PC-9 (cell line): ENCODE data around the gene SMCHD1. TPM values are rescaled to one million over a fixed set of nuclear protein-coding genes. Genes with fewer than 3 reads are reported as not detected.

ENCODE experiments used
- BruUV-seq: library from RNA; stranded (reverse); fragments of 400-500 nt; replicated peaks from 2 replicates; lab custom pipeline; 2021; lab: Mats Ljungman, UMichigan
- CTCF ChIA-PET: fragments of 300-600 bp; sonication (Branson Sonifier 250); formaldehyde crosslinking; loops from one replicate; lab custom pipeline; 2022; ENCODE audit warnings: antibody characterized with exemption; lab: Charles Lee
- POLR2A ChIA-PET: fragments of 300-600 bp; sonication (Branson Sonifier 250); formaldehyde crosslinking; loops from one replicate; lab custom pipeline; 2022; ENCODE audit warnings: antibody characterized with exemption; ENCODE audit not compliant: unreplicated experiment; lab: Charles Lee
- DNase-seq, 2 experiments: peaks; one replicate each; pipeline versions ENCODE4 v3.0.0 to v3.0.0-alpha.2; 2015 to 2022; ENCODE audit warnings: mixed read lengths in 1 of 2
- H2AFZ ChIP-seq: fragments of 200-600 bp; sonication (generic); 2 replicates; pipeline ENCODE4 v1.8.1; 2017; ENCODE audit warnings: antibody characterized with exemption
- H3F3A ChIP-seq: fragments of 200-600 bp; sonication (generic); 2 replicates; pipeline ENCODE4 v1.8.1; 2017; ENCODE audit warnings: antibody characterized with exemption, mild to moderate bottlenecking, low read depth; ENCODE audit not compliant: insufficient read depth
- H3K27ac ChIP-seq: fragments of 200-600 bp; sonication (generic); 2 replicates; pipeline ENCODE4 v1.6.1; 2016; ENCODE audit warnings: mixed run types
- H3K27me3 ChIP-seq: fragments of 200-600 bp; sonication (generic); 2 replicates; pipeline ENCODE4 v1.6.1; 2016; ENCODE audit warnings: low read depth, mixed run types; ENCODE audit not compliant: insufficient read depth
- H3K36me3 ChIP-seq: fragments of 200-600 bp; sonication (generic); 2 replicates; pipeline ENCODE4 v1.6.1; 2016; ENCODE audit warnings: low read depth, mixed run types
- H3K4me1 ChIP-seq: fragments of 200-600 bp; sonication (generic); replicated peaks from 2 replicates; pipeline ENCODE4 v1.6.1; 2016; ENCODE audit warnings: mixed run types; ENCODE audit not compliant: insufficient read depth
- H3K4me2 ChIP-seq: fragments of 200-600 bp; sonication (generic); 2 replicates; pipeline ENCODE4 v1.6.1; 2017; ENCODE audit warnings: mixed run types
- H3K4me3 ChIP-seq: fragments of 200-600 bp; sonication (generic); 2 replicates; pipeline ENCODE4 v1.6.1; 2016; ENCODE audit warnings: mixed run types
- H3K79me2 ChIP-seq: fragments of 200-600 bp; sonication (generic); 2 replicates; pipeline ENCODE4 v1.6.1; 2017; ENCODE audit warnings: low read depth, mixed run types
- H3K9me2 ChIP-seq: fragments of 200-600 bp; sonication (generic); 2 replicates; pipeline ENCODE4 v1.8.1; 2017; ENCODE audit warnings: mild to moderate bottlenecking; ENCODE audit not compliant: insufficient read depth
- H3K9me3 ChIP-seq: fragments of 200-600 bp; sonication (generic); 2 replicates; pipeline ENCODE4 v1.8.1; 2016; ENCODE audit warnings: low read depth; ENCODE audit not compliant: insufficient read depth
- H4K20me1 ChIP-seq: fragments of 200-600 bp; sonication (generic); 2 replicates; pipeline ENCODE4 v1.8.1; 2017; ENCODE audit not compliant: insufficient read depth
- CTCF ChIP-seq: fragments of 200-600 bp; sonication (generic); conservative IDR thresholded peaks from 2 replicates; pipeline ENCODE4 v1.6.1; 2017; ENCODE audit warnings: mixed run types, antibody characterized with exemption, mild to moderate bottlenecking, moderate library complexity
- EZH2 ChIP-seq: fragments of 200-600 bp; sonication (generic); IDR thresholded peaks from 2 replicates; pipeline ENCODE4 v1.8.0; 2017; ENCODE audit warnings: antibody characterized with exemption, low read depth
- intact Hi-C: fragments of 100-400 bp; cut with micrococcal nuclease; formaldehyde crosslinking; loops from one replicate; pipeline ENCODE4 v1.10.0; 2022; ENCODE audit not compliant: unreplicated experiment
- total RNA-seq: library from RNA; stranded (reverse); gene quantifications from 2 replicates; pipeline ENCODE4 v1.2.3, GENCODE V29; 2021

Gene SMCHD1
- total RNA-seq, 1 experiment from 2014 or later = 73.7 TPM

GRCh38 chr18:2822213-2822921 lies 166.8 kb downstream of the SMCHD1 start:
- Histone ChIP-seq H3K4me1 (no peaks in the 10 kb centered on the region), H3K4me2 (no peak overlapping the region), H3K79me2 (no peaks in the 10 kb centered on the region), H3K4me3 (no peak overlapping the region), H3K36me3 (no peaks in the 10 kb centered on the region), H3K27me3 (no peaks in the 10 kb centered on the region), H3K9me3 (no peaks in the 10 kb centered on the region; the same call in 1 of the 2 replicates), H3F3A (no peaks in the 10 kb centered on the region), H4K20me1 (no peaks in the 10 kb centered on the region), H2AFZ (no peak overlapping the region), H3K9me2 (no peaks in the 10 kb centered on the region), H3K27ac (no peak overlapping the region)
- no peak for DNase-seq
- intact Hi-C loops = no loop called here
- ChIA-PET POLR2A (no interaction called here), CTCF (no interaction called here)
- BruUV-seq = no TSS peak
- TF ChIP-seq CTCF (no peak), EZH2 (no peak)

DNA sequence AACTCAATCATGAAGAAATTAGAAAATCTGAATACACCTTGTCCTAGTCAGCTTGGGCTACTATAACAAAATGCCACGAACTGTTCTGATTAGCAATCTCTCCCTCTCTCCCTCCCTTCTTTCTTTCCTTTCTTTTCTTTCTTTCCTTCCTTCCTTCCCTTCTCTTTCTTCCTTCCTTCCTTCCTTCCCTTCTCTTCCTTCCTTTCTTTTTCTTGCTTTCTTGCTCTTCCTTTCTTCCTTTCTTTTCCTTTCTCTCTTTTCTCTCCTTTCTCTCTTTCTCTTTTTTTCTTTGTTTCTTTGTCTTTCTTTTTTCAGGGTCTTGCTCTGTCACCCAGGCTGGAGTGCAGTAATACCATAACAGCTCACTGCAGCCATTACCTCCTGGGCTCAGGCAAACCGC lies 167.7 kb downstream of the SMCHD1 start:
- H3F3A ChIP-seq = no peaks in the 10 kb centered on the region
- BruUV-seq = no TSS peak
- no peaks in the 10 kb centered on the region for H3K36me3 ChIP-seq
- CTCF ChIA-PET = no interaction called here
- POLR2A ChIA-PET = no interaction called here
- H3K9me3 ChIP-seq = no peaks in the 10 kb centered on the region; the same call in 1 of the 2 replicates
- H3K4me1 ChIP-seq = no peaks in the 10 kb centered on the region
- H2AFZ ChIP-seq = no peak overlapping the region
- intact Hi-C loops = no loop called here
- H4K20me1 ChIP-seq = no peaks in the 10 kb centered on the region
- no peaks in the 10 kb centered on the region for H3K9me2 ChIP-seq
- H3K79me2 ChIP-seq = no peaks in the 10 kb centered on the region
- no peaks in the 10 kb centered on the region for H3K27me3 ChIP-seq
- TF ChIP-seq CTCF = no peak
- H3K4me2 ChIP-seq = no peak overlapping the region
- no peak overlapping the region for H3K27ac ChIP-seq
- H3K4me3 ChIP-seq = no peak overlapping the region
- no peak for DNase-seq

DNA sequence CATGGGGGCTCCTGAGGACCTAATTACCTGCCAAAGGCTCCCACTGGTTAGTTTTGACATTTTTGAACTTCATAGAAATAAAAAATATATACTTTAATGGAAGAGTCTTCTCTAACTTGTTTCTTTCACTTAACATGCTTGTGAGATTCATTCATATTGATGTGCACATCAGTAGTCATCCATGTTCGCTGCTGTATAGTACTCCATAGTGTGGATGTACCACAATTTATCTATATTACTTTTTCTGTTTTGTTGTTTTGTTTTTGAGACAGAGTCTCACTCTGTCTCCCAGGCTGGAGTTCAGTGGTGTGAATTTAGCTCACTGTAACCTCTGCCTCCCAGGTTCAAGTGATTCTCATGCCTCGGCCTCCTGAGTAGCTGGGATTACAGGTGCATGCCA lies 168.4 kb downstream of the SMCHD1 start:
- CTCF ChIA-PET = no interaction called here
- intact Hi-C loops = no loop called here
- POLR2A ChIA-PET = no interaction called here

More for the DNA sequence above, 168.4 kb downstream of the SMCHD1 start:
- H3K9me2 ChIP-seq = no peaks in the 10 kb centered on the region
- no peak overlapping the region for H3K4me3 ChIP-seq
- no peak for DNase-seq
- no peaks in the 10 kb centered on the region for H3F3A ChIP-seq
- H3K9me3 ChIP-seq = no peaks in the 10 kb centered on the region
- H2AFZ ChIP-seq = no peak overlapping the region
- no peak overlapping the region for H3K4me2 ChIP-seq
- H3K27ac ChIP-seq = no peak overlapping the region
- TF ChIP-seq CTCF (no peak), EZH2 (no peak)
- H3K4me1 ChIP-seq = no peaks in the 10 kb centered on the region
- no peaks in the 10 kb centered on the region for H4K20me1 ChIP-seq
- BruUV-seq = no TSS peak
- no peaks in the 10 kb centered on the region for H3K79me2 ChIP-seq
- no peaks in the 10 kb centered on the region for H3K36me3 ChIP-seq
- H3K27me3 ChIP-seq = no peaks in the 10 kb centered on the region
